GM21576 (cell line): ENCODE results near the gene SREBF2.
"Not testable (repeated sequence)": the region's sequence is repeated elsewhere in the genome, so short reads cannot be mapped to it uniquely, and the experiment has no call there.

Experiments used
- ATAC-seq: cut with Tn5 transposase; IDR thresholded peaks from one replicate; pipeline ENCODE4 v1.9.1; 2021; ENCODE audit warnings: mild to moderate bottlenecking, moderate library complexity; ENCODE audit not compliant: unreplicated experiment

SREBF2 gene

GRCh38 chr22:41939981-41940831, 107.3 kb downstream of the SREBF2 start:
- peak; percentile 48 for ATAC-seq

- peak; percentile 32 for ATAC-seq
Observed at GRCh38 chr22:41940832-41941765, 108.2 kb downstream of the SREBF2 start.

- no peak for ATAC-seq
Observed at GRCh38 chr22:41943661-41944209, 110.8 kb downstream of the SREBF2 start.

- peak; percentile 76 for ATAC-seq
Observed at GRCh38 chr22:41946629-41947423, 113.9 kb downstream of the SREBF2 start, which contains the start of gene CENPM. Gene CENPM (minus strand): TSS chr22:41947152. CDS start chr22:41947076, 76 bp downstream.

- no peak for ATAC-seq
Observed at GRCh38 chr22:41947424-41948080, 114.6 kb downstream of the SREBF2 start.

GRCh38 chr22:41948142-41948541, 115.2 kb downstream of the SREBF2 start:
- ATAC-seq, result no peak

- not testable (repeated sequence) for ATAC-seq
Observed at GRCh38 chr22:41948928-41949296, 116.0 kb downstream of the SREBF2 start.

- ATAC-seq, result no peak
Observed at GRCh38 chr22:41949297-41949965, 116.5 kb downstream of the SREBF2 start.

GRCh38 chr22:41951898-41952474, 119.1 kb downstream of the SREBF2 start, which contains the start of gene SMIM45:
Gene SMIM45 (plus strand): TSS chr22:41952150.
- no peak for ATAC-seq

GRCh38 chr22:41952713-41953112, 119.8 kb downstream of the SREBF2 start:
- no peak for ATAC-seq
